ENCODE measurements around the gene UBL4B.

UBL4B gene

GRCh38 chr1:110118636-110119396 is 6.6 kb downstream of the UBL4B start:
- DNase-seq, result no peak

DNA sequence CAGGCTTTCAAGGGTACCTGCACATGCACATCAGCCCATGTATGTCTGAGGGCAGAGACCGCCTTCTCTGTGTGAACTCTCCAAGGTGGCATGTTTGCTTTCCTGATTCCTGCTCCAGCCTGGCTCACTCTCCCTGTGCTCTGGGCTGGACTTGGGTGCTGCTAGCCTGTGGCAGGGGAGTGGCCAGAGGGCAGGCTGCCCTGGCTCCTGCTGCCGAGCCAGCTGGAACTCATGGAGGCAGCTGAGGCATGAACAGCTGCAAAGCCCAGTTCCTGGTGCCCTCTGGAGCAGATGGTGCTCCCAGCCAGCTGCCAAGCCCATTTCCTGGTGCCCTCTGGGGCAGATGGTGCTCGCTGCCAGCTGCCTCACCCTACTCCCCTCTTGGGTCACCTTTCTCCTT is 7.6 kb downstream of the UBL4B start:
- DNase-seq, result no peak

DNA sequence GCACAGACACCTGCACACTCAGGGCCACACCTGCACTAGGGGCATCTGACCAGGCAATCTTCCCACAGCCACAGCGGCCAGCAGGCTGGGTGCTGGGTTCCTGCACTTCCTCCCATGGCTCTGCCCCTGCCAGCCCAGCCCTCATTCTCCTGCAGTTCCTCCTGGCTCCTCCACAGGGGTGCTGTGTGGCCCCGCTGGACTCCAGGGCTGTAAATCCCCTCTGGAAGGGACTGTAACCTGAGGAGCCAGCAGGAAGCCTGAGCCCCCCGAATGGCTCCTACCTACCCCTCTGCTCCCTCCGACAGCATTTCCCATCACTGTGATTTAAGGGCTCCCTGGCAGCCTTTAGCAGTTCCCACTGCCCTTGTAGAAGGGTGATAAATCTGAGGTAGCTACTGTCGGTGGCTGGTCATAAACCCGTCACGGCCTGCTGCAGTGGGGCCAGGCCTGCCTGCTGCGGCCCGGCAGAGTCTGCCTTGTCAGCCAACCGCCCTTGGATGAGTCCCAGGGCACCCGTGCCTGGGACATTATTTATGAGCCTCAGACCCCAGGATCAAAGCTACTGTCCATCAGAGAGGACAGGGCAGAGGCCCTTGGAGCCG is 8.8 kb downstream of the UBL4B start:
- DNase-seq, result no peak

DNA sequence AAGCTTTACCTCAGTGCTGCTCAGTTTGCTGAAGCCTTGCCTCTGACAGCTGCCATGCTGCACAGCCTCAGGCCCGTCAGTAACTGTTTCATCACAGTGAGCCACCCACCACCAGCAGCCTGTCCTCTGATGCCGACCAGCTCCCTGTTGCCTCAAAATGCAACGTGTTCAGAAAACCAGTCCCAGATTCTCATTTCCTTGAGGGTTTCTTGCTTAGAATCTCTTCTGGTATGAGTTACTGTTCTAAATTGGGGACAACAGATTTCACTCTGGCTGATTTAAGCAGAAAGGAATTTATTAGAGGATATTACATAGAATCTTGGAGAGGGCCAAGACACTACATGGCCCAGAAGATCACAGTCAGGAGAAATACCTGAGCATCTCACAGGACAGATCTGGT is 11.0 kb downstream of the UBL4B start:
- no peak for DNase-seq

DNA sequence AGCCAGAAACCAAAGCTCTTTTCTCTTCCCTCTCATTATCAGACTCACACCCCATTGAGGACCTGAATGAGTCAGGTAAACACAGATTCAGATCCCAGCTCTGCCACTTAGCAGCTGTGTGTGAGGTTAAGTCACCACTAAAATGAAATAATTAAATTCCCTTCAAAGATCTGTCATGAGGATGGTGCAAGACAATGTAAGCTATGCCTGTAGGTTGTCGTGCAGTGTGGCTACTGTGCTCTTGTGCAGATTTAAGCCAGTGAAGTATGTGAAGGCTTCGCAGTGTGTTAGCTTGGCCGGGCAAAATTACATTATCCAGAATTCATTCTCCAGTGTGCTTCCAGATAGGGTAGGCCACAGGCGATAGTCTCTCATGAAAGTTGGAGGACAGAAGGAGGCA is 13.6 kb downstream of the UBL4B start:
- DNase-seq, result no peak

DNA sequence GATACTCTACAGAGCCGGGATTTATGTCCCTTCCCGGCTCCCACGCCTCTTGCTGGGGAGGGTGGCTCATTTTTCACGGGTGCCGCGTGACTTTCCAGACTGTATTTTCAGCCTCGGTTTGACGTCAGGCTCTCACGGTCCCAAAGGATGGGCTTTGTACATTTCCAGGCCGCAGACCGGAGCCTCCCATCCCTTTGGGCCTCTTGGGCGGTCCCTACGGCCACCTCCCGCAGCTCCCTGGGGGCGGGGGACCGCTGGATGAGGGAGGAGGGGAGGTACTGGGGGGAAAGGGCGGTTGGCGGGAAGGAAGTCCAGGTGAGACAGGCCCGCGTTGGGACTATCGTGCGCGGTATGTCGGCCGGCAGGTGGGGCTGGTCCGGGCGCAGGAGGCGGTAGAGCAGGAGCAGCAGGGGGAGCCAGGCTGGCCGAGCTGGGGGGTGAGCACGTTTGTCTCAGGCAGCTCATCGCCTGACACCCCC is 17.9 kb downstream of the UBL4B start:
- DNase-seq, result no peak

DNA sequence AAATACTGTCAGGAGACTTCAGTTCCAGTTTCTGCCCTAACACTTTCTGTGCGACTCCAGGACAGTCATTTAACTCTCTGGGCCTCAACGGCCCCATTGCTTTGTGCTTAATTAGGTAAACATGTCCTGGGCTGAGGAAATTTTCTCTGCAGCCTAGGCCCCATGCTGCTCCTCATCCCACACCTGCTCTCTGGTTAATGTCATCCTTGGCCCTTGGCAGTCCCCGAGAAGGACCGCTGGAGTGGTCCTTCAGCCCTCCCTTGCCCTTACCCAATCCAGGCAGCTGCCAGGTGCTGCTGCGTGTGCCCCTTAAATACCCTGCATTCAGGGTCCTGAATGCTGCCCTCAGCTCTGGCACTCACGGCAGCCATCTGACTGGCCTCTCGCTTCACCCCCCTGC is 18.7 kb downstream of the UBL4B start:
- DNase-seq, result no peak

- no peak for DNase-seq
Measured at GRCh38 chr1:110132682-110133081, 20.4 kb downstream of the UBL4B start.

GRCh38 chr1:110133436-110133835 is 21.2 kb downstream of the UBL4B start:
- no peak for DNase-seq

DNA sequence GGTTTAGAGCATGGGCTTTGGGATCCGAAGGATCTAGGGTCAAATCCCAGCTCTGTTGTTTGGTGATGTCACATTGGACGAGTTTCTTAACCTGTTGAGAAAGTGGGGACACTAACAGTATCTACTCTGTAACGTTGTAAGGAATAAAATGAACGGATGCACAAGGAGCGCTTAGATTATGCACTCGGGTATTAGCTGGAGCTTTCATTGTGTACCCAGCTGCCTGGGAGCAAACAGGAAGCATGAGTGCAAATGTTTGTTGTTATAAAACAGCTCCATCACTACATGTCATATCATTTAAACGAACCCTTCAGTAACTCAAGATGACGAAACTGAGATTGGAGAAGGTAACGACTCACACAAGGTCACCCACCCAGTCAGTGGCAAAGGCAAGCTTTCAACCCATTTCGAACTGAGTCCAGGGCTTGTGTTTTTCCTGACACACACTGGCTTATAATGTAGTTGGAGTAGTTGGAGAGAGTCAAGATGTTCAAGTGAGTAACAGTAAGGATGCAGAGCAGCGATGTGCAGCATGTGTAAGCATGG is 21.9 kb downstream of the UBL4B start:
- DNase-seq, result no peak

- DNase-seq, result no peak
Measured at GRCh38 chr1:110135246-110135645, 23.0 kb downstream of the UBL4B start.

GRCh38 chr1:110135666-110136065 is 23.4 kb downstream of the UBL4B start:
- DNase-seq, result no peak

- DNase-seq, result no peak
Measured at GRCh38 chr1:110136911-110137310, 24.7 kb downstream of the UBL4B start.

- no peak for DNase-seq
Measured at GRCh38 chr1:110138956-110139355, 26.7 kb downstream of the UBL4B start.

- DNase-seq, result no peak
Measured at GRCh38 chr1:110144366-110144765, 32.1 kb downstream of the UBL4B start.

GRCh38 chr1:110148961-110149360 is 36.7 kb downstream of the UBL4B start:
- DNase-seq, result no peak

DNA sequence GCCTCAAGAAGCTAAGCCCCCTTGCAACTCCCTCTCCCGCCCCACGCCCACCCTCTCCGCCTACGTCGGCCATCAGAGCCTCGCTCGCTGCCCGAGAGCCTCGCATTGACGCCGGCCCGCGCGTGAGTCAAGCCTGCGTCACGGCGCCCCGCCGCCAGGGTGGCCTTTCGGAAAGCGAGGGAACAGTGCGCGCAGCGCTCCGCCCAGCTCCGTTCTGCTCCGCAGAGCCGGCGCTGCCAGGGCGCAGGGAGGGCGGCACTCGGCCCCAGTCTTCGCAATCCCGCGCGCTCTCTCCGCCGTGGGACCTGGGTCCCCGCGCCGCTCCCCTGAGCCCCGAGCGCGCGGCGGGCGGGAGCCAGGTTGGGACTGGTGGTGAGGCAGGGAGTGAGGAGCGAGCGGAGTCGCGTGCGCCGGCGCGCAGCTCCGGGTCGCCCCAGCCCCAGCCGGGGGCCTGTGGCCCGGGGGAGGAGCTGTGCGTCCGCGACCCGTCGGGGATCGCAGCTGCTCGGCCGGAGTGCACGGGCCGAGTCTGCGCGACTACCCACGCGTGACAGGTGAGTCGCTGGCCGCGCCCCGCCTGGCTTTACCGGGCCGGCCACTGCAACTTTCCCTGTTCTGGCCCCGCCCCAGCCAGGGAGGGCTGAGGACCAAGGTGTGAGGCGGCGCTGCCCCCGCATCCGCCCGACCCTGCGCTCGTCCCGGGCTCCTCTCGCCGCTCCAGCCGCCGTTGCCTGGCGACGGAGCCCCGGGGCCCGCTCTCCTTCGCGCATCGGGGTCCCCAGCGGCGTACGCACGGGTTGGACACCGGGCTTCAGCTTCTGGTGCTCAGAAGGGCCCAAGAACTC is 38.3 kb downstream of the UBL4B start, which contains the start of gene SLC6A17:
TSS of gene SLC6A17 (plus strand) at position 165 of the 845 bp plus-strand sequence. CDS start 16,436 bp downstream, outside the sequence.
- DNase-seq, result no peak

- DNase-seq, result no peak
Measured at GRCh38 chr1:110151175-110151669, 39.0 kb downstream of the UBL4B start.

GRCh38 chr1:110152133-110152785 is 40.0 kb downstream of the UBL4B start:
- DNase-seq, result no peak

DNA sequence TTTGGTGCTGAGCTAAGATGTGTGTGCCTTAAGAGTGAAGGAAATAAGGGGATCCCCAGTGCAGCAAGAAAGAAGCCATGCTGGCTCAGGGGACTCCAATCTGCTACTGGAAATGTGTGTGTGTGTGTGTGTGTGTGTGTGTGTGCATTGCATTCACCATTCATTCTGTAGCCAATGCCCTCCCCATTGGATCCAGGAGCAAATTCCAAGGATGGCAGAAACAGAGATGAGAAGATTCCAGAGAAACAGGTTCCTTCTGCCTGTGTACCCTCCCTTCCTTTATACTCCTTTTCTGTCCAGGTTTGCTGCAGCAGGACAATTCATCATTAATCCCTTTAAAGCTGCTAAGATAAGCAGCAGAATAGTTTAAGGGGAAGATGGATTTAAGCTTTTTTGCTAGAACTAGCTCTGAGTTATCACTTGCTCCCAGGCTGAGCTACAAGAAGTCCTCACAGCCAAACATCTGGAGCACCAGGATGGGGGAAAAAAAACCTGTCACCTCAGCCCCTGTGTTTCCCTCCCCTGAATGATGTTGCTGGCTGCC is 41.2 kb downstream of the UBL4B start:
- no peak for DNase-seq

GRCh38 chr1:110155878-110156522 is 43.8 kb downstream of the UBL4B start:
- no peak for DNase-seq

GRCh38 chr1:110158261-110158660 is 46.0 kb downstream of the UBL4B start:
- DNase-seq, result no peak

Measured in GF-D8 (cell line).